HCT116 (cell line): ENCODE data around the gene VAV2. TPM values are rescaled to one million over a fixed set of nuclear protein-coding genes. Genes with fewer than 3 reads are reported as not detected.

Experiments used
- ATAC-seq: fragments of 200-7000 bp; cut with Tn5 transposase; 2 replicates; pipeline ENCODE4 v1.9.1; 2020; ENCODE audit warnings: mild to moderate bottlenecking, moderate library complexity
- BruUV-seq: library from RNA; stranded (reverse); fragments of 400-500 nt; replicated peaks from 2 replicates; lab custom pipeline; 2021; lab: Mats Ljungman, UMichigan
- CTCF ChIA-PET: fragments of 300-600 bp; sonication (Branson Sonifier 250); formaldehyde crosslinking; loops from one replicate; lab custom pipeline; 2021; ENCODE audit warnings: antibody characterized with exemption; lab: Charles Lee
- POLR2A ChIA-PET: fragments of 300-600, 350-600 bp; sonication (Branson Sonifier 250); formaldehyde crosslinking; loops from one replicate; lab custom pipeline; 2021; ENCODE audit warnings: antibody characterized with exemption; lab: Charles Lee
- RAD21 ChIA-PET, 2 experiments: fragments of 300-600 bp; sonication (Branson Sonifier 250); formaldehyde crosslinking; loops; one replicate each; lab custom pipeline; 2023; ENCODE audit warnings: low total read pairs in 2 of 2; ENCODE audit not compliant: uncharacterized antibody in 2 of 2, unreplicated experiment in 2 of 2, low non-redundant PET in 1 of 2; lab: Charles Lee
- DNase-seq: peaks from one replicate; pipeline ENCODE4 v3.0.0-alpha.2; 2010; ENCODE audit warnings: low read depth, low spot score
- H2AFZ ChIP-seq: fragments of 200-600 bp; shearing (Covaris generic), sonication (generic); 2 replicates; pipeline ENCODE4 v1.6.1; 2017; ENCODE audit warnings: low read depth, mixed run types, mixed read lengths, antibody characterized with exemption, low read length; ENCODE audit not compliant: poor library complexity, severe bottlenecking
- H3K27ac ChIP-seq: 2 replicates; pipeline ENCODE4 v1.5.1; 2012; ENCODE audit warnings: low read depth, low read length
- H3K27me3 ChIP-seq: fragments of 200-600 bp; sonication (generic); 2 replicates; pipeline ENCODE4 v1.6.1; 2016; ENCODE audit warnings: mixed run types, low read length, mixed read lengths; ENCODE audit not compliant: insufficient read depth
- H3K36me3 ChIP-seq, 2 experiments: fragments of 200-500 bp in 1 of 2; fragments of 200-600 bp in 1 of 2; sonication (Bioruptor generic) in 1 of 2; sonication (generic) in 1 of 2; 2 replicates each; pipeline versions ENCODE4 v1.5.1 to v1.6.1; 2014 to 2016; ENCODE audit warnings: low read length in 2 of 2, inconsistent platforms in 1 of 2, mixed read lengths in 1 of 2, mixed run types in 1 of 2; ENCODE audit not compliant: insufficient read depth in 2 of 2, control insufficient read depth in 1 of 2
- H3K4me1 ChIP-seq, 2 experiments: fragments of 200-600 bp in 1 of 2; sonication (generic) in 1 of 2; 2 replicates each; pipeline versions ENCODE4 v1.5.1 to v1.6.1; 2012 to 2017; ENCODE audit warnings: low read length in 2 of 2, inconsistent platforms in 1 of 2, mild to moderate bottlenecking in 1 of 2, mixed read lengths in 1 of 2, mixed run types in 1 of 2, moderate library complexity in 1 of 2; ENCODE audit not compliant: insufficient read depth in 2 of 2, control insufficient read depth in 1 of 2
- H3K4me2 ChIP-seq: fragments of 200-600 bp; sonication (generic); 2 replicates; pipeline ENCODE4 v1.6.1; 2017; ENCODE audit warnings: mixed run types, low read length, mixed read lengths
- H3K4me3 ChIP-seq, 2 experiments: fragments of 200-600 bp in 1 of 2; sonication (generic) in 1 of 2; replicated peaks in 1 of 2; 2 replicates each; pipeline ENCODE4 v1.5.1; 2011 to 2016; ENCODE audit warnings: low read length in 2 of 2, control low read depth in 1 of 2, low read depth in 1 of 2, mild to moderate bottlenecking in 1 of 2, mixed read lengths in 1 of 2, mixed run types in 1 of 2
- H3K79me2 ChIP-seq: fragments of 200-600 bp; sonication (generic); 2 replicates; pipeline ENCODE4 v1.6.1; 2017; ENCODE audit warnings: mild to moderate bottlenecking, mixed run types, low read length, moderate library complexity, mixed read lengths; ENCODE audit not compliant: insufficient read depth
- H3K9ac ChIP-seq: fragments of 200-600 bp; sonication (generic); 2 replicates; pipeline ENCODE4 v1.6.1; 2016; ENCODE audit warnings: low read length, mixed read lengths
- H3K9me2 ChIP-seq: fragments of 200-600 bp; sonication (generic), shearing (Covaris generic); 2 replicates; pipeline ENCODE4 v1.6.1; 2017; ENCODE audit warnings: mixed run types, mild to moderate bottlenecking, moderate library complexity; ENCODE audit not compliant: insufficient read depth
- H3K9me3 ChIP-seq, 2 experiments: fragments of 200-500 bp in 1 of 2; fragments of 200-600 bp in 1 of 2; sonication (Bioruptor generic) in 1 of 2; sonication (generic) in 1 of 2; 2 replicates each; pipeline ENCODE4 v1.6.1; 2014 to 2017; ENCODE audit warnings: low read length in 2 of 2, mixed read lengths in 2 of 2, inconsistent platforms in 1 of 2, low read depth in 1 of 2, mild to moderate bottlenecking in 1 of 2, mixed run types in 1 of 2, moderate library complexity in 1 of 2; ENCODE audit not compliant: control insufficient read depth in 1 of 2, insufficient read depth in 1 of 2
- H4K20me1 ChIP-seq: fragments of 200-600 bp; sonication (generic), shearing (Covaris generic); 2 replicates; pipeline ENCODE4 v1.6.1; 2017; ENCODE audit warnings: mixed run types, mild to moderate bottlenecking, moderate library complexity; ENCODE audit not compliant: insufficient read depth
- SP1 ChIP-seq: IDR thresholded peaks from 2 replicates; pipeline ENCODE4 v1.6.1; 2012; ENCODE audit warnings: low read depth
- ZFX ChIP-seq: fragments of 450-650 bp; IDR thresholded peaks from 2 replicates; pipeline ENCODE4 v1.6.1; 2017
- intact Hi-C: fragments of 100-400 bp; cut with micrococcal nuclease; formaldehyde crosslinking; loops from 2 replicates; pipeline ENCODE4 v1.10.0; 2022
- total RNA-seq: library from RNA; stranded (reverse); gene quantifications from one replicate; pipeline ENCODE4 v1.2.1, GENCODE V29; 2021; ENCODE audit not compliant: unreplicated experiment
- TF ChIP-seq, protein P1 (sequence below): IDR thresholded peaks from 2 replicates; pipeline ENCODE4 v1.6.1; 2012; ENCODE audit warnings: low read depth

VAV2 gene
- total RNA-seq, 1 experiment from 2014 or later: 33.2 TPM

DNA sequence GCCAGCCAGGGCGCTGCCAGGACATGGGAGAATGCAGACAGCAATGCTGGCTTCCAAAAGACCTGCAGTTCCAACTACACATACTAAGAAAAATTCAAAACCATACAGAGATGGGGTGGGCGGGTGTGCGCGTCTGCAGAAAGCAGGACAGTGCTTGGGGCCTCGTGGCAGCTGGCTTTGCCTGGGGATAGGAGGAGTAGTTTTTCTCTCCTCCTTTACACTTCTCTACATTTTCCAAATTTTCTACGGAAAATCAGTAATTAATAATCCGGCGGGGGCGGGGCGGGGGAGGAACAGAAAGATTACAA is 210.3 kb downstream of the VAV2 start:
- POLR2A ChIA-PET: interaction anchor here (1.4 kb wide), 1 partner anchor 212 kb away, joined by 4 read pairs; no protein-coding TSS in a partner anchor
- TF ChIP-seq SP1 (no peak), ZFX (no peak)
- TF ChIP-seq, protein P1, sequence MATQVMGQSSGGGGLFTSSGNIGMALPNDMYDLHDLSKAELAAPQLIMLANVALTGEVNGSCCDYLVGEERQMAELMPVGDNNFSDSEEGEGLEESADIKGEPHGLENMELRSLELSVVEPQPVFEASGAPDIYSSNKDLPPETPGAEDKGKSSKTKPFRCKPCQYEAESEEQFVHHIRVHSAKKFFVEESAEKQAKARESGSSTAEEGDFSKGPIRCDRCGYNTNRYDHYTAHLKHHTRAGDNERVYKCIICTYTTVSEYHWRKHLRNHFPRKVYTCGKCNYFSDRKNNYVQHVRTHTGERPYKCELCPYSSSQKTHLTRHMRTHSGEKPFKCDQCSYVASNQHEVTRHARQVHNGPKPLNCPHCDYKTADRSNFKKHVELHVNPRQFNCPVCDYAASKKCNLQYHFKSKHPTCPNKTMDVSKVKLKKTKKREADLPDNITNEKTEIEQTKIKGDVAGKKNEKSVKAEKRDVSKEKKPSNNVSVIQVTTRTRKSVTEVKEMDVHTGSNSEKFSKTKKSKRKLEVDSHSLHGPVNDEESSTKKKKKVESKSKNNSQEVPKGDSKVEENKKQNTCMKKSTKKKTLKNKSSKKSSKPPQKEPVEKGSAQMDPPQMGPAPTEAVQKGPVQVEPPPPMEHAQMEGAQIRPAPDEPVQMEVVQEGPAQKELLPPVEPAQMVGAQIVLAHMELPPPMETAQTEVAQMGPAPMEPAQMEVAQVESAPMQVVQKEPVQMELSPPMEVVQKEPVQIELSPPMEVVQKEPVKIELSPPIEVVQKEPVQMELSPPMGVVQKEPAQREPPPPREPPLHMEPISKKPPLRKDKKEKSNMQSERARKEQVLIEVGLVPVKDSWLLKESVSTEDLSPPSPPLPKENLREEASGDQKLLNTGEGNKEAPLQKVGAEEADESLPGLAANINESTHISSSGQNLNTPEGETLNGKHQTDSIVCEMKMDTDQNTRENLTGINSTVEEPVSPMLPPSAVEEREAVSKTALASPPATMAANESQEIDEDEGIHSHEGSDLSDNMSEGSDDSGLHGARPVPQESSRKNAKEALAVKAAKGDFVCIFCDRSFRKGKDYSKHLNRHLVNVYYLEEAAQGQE: no peak
- TF ChIP-seq, all 23 proteins: peak for 0
- CTCF ChIA-PET: interaction anchor here (1.0 to 3.2 kb wide), 5 partner anchors 13 to 317 kb away, joined by 4 to 76 read pairs (median 6); partner anchors contain the start of gene ADAMTSL2

More for the DNA sequence above, 210.3 kb downstream of the VAV2 start:
- RAD21 ChIA-PET: interaction anchor here (1.1 to 2.1 kb wide), 4 partner anchors 39 to 213 kb away, joined by 3 to 13 read pairs (median 7); no protein-coding TSS in a partner anchor
- Histone ChIP-seq H3K36me3 (peaks cover 1 to 3% of the 10 kb centered on the region in 2 experiments; a peak in 2 of 4 replicates), H3K4me3 (no peak overlapping the region), H3K9ac (no peak overlapping the region), H3K79me2 (no peaks in the 10 kb centered on the region), H3K27ac (no peak overlapping the region), H2AFZ (no peak overlapping the region), H3K4me1 (no peaks in the 10 kb centered on the region), H4K20me1 (no peaks in the 10 kb centered on the region), H3K9me2 (no peaks in the 10 kb centered on the region), H3K9me3 (no peaks in the 10 kb centered on the region), H3K27me3 (no peaks in the 10 kb centered on the region), H3K4me2 (no peak overlapping the region)
- intact Hi-C loops: loop anchor here (1.0 to 2.0 kb wide), 2 partner anchors 213 to 317 kb away; no protein-coding TSS in a partner anchor
- no peak for DNase-seq
- no TSS peak for BruUV-seq
- no peak for ATAC-seq
